NCI-H2171 (cell line): ENCODE results near the gene SOHLH1.

Experiments used
- DNase-seq: peaks from one replicate; lab custom pipeline; 2025; lab: John Stamatoyannopoulos, UW

The SOHLH1 gene

DNA sequence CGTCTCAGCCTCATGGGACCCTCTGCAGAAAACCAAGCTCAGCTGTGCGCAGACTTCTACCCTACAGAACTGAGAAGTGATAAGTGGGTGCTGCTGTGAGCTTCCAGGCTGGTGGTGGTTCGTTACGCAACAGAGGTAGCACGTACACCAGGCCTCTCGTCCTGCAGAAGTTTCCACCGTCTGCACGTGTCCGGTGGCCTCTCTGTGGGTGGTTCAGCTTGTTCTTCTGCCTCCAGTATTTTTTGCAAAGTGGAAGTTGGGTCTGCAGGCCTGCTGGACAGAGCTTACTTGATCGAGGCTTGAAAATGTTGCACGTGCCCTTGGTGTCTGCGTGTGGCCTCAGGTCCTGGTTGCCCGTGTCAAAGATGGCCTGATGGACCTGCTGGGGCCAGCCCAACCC is 30.2 kb upstream of the SOHLH1 start:
- DNase-seq, result no peak

DNA sequence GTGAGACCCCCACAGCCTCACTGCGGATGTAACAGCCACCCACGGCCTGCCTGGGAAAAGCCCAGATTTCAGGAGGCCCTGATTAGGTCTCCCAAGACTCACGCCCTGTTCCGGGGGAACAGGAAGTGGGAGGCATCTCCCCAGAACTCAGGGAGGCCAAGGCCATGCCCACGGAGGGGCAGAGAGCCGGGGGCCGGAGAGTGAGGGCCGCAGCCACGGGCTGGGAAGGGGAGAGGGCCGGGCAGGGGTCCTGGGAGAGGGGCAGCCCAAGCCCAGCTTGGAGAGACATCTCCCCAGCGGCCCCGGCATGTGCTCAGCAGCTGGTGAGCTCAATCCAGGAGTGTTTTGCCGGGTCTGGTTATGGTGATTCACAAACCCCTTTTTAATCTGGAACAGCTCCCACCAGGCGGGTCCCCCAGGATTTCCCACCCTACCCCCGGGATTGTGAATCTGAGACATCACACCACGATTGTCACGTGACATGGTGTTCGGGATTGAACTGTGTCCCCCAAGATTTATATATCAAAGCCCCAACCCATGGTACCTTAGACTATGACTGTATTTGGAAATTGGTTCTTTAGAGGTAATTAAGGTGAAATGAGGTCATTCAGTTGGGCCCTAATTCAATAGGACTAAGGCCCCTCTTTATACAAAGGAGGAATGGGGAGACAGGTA is 29.3 kb upstream of the SOHLH1 start:
- no peak for DNase-seq

DNA sequence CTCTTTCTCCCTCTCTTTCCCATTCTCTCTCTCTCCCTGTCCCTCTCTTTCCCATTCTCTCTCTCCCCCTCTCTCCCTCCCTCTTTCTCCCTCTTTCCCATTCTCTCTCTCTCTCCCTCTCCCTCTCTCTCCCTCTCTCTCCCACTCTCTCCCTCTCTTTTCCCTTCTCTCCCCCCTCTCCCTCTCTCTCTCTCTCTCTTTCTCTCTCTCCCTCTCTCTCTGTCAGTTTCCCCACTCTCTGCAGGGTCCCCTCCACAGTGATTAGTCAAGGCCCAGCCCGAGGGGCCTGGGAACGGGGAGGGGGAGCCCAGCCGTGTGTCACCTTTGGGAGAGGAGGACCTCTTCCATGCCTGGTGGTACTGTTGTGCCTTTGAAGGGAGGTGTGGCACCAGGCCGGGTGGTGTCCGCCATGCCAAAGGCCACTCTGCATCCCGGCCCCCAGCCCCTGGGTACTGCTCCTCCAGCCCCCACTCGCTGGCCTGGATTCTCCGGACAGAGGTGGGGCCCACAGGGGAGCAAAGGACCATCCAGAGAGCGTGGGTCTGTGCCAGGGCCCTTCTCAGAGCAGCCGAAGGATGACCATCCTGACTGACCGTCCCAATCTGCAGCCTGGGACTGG is 28.1 kb upstream of the SOHLH1 start:
- no peak for DNase-seq

DNA sequence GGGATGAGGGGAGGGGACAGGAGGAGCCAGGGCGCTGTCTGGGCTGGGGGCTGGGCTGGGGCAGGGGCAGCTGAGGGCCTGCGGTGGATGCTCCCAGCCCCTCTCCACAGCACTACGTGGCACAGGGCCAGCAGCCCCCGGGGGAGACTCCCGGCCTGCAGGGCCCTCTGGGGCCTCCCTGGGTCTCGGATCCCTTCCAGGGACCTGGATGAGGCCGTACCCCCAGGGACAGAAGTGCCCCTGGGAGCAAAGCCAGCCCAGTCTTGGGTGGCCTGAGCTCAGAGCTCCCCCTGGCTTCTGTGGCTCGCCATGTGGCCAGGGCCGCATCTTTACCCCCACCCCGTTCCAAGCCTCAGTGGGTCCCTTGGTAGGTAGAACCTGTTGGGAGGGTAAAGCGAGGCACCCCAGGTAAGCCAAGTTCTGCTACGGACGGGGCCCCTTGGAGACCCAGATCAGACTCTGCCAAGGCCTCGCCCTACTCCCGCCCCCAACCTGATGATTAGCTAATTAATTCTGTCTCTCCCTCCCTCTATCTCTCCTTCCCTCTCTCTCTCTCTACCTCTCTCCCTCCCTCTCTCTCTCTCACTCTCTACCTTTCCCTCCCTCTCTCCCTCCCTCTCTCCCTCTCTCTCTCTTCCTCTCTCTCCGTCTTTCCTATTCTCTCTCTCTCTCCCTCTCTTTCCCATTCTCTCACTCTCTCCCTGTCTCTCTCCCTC is 27.0 kb upstream of the SOHLH1 start:
- DNase-seq, result no peak

DNA sequence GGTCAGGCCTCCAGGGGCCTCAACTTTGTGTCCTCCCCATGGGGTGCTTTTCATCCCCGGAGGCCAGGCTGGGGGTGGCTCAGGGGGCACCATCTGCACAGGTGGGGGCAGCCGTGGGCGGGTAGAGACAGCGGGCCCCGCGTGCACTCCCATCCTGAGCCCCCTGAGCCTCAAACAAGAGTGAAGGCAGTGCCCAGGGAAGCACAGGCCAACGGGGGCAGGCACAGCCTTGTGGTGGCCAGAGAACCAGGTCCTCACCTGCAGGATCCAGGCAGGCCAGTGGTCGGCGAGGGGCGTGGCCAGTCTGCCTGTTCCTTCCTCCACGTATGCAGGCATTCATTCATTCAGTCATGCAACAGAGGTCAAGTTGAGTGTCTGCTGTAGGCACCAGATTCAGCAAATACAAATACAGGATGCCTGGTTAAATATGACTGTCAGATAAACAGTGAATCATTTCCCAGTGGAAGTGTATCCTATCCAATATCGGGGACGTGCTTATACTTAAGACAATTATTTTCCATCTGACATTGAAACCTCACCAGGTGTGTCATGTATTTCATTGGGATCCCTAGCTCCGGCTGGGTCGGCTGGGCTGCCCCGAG is 25.0 kb upstream of the SOHLH1 start:
- no peak for DNase-seq

DNA sequence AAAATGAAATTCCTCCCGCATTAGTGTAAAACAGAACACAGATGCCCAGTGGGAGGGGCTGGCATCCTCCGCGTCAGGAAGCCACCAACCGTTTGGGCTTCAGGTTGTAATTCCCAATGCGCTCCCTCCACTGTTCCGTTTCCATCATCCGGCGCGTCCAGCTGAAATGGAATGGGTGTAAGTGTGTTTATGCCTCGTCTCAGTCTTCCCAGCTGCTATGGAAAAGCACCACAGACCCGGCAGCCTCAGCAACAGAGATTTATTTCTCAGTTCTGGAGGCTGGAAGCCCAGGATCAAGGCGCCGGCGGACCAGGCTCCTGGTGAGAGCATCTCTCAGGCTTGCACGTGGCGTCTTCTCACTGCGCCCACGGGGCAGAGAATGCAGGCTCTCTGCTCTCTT is 23.1 kb upstream of the SOHLH1 start:
- no peak for DNase-seq

DNA sequence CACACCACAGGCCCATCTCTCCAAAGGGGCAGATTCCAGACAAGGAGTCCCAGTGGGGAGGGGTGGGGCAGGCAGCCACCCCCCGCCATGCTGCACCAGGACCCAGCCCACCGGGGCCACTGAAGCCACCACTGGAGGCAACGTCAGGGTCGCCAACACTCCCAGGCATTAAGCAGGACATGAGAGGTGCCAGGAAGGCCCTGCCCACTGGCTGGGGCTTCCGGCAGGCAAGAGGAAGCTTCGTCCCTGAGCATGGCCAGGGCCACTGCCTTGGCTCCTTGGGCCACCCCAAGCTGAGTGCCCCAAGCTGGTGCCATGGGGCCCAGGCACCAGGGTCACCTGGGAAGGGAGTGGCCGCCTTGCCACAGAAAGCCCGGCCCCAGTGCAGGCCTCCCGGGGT is 20.2 kb upstream of the SOHLH1 start:
- no peak for DNase-seq

DNA sequence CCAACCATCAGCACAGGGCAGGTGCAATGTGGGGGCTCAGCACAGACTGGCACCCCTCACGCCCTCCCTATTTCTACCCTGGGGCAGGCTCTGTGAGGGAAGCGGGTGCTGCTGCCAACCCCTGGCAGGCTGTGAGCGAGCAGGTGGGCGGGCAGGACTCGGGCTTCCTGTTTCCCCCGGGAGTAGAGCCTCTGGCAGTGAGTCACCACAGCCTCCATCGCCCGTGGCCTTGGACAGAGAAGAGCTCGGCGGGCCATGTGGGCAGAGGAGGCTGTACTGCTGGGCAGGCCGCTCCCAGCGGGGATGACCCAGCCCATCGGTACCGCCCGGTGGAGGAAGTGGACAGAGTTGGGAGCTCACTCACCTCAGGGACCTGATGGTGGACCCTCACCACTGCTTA is 19.3 kb upstream of the SOHLH1 start:
- DNase-seq, result peak; percentile 28

DNA sequence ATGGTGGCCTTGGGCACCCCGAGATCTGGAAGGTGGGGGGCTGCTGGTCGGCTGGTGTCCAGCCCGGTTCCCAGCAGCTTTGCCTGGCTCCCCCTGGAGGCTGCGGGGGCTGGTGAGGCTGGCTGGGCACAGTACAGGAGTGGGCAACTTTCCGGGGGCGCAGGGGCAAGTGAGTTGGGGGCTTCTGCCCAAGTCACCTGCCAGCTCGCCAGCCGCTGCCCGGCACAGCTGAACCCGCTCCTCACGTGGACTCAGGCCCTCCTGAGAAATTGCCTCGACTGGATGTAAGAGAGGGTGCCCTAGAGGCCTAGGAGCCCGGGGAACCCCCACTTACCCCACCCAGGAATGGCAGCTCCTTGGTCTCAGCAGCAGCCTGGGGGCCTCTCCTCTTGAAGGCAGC is 18.1 kb upstream of the SOHLH1 start:
- no peak for DNase-seq

DNA sequence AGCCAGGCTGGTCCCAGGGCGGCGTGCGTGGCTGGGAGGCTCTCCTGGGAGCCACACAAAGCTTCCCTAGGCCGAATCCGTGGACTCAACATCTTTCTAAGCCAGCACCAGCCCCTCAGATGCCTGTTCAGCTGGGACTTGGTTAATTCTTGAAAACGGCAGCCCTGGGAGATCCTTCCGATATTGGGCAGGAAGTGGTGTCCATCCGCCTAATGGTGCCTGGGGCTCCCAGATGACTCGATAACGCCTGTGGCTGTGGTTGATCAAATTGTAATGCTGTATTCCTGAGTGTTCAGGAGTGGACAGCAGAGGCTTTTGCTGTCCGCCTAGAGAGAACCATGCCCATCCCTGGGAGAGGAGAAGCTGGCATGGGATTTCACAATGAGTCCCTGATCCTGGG is 16.8 kb upstream of the SOHLH1 start:
- DNase-seq, result no peak

DNA sequence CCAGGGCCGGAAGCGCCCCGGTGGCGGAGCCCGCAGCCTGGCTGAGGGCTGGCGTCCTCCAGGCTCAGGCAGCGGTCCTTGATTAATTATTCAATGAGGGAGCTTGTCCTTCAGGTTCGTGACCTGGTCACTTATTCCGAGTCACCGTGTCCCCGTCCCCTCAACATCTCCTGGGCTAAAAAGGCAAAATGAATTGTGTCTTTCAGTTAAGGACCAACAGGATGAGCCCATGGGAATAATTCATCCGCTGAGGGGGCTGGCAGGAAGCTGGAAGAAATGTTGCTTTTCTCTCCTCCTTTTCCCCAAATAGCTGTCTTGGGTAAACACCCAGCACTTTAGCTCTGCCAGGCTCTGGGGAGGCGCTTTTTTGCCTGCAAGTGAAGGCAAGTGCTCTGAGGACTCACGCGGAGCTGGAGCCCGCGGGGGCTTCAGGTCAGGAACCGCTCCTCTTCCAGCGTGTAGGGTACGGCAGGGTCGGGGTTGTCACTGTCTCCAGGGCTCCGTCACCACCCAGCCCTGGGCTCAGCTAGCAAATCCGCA is 15.8 kb upstream of the SOHLH1 start:
- no peak for DNase-seq

DNA sequence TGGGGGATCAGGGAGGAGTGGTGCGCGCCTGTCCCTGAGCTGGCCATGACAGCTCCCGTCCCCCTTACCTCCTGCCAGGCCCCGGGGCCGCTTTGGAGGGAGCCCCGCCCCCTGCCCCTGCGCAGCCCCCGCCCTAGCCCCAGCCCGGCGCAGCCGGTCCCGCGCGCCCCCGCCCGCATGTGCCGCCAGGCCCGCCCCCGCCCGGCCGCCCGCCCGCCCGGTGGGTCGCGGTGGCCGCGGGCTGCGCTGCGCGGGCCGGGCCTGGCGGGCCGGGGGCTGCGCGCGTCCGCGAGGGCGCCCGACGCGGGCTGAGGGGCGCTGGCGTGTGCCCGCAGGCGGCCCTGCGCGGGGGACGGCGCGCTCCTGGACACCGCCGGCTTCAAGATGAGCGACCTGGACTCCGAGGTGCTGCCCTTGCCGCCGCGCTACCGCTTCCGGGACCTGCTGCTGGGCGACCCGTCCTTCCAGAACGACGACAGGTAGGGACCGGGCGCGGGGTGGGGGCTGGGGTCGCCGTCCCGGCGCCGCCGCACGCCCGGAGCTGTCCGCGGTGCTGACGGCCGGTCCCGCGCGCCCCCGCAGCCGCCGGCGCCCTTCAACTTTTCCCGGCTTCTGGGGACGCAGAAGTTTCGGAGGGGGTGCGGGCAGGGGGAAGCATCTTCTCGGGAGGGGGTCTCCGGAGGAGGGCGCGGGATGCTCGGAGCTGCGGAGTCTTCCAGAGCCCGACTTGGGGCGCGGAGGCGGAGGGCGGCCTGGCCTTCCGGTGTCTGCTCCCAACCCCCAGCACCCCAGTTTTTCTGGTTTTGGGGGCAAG is 15.2 kb upstream of the SOHLH1 start:
- DNase-seq, result no peak

DNA sequence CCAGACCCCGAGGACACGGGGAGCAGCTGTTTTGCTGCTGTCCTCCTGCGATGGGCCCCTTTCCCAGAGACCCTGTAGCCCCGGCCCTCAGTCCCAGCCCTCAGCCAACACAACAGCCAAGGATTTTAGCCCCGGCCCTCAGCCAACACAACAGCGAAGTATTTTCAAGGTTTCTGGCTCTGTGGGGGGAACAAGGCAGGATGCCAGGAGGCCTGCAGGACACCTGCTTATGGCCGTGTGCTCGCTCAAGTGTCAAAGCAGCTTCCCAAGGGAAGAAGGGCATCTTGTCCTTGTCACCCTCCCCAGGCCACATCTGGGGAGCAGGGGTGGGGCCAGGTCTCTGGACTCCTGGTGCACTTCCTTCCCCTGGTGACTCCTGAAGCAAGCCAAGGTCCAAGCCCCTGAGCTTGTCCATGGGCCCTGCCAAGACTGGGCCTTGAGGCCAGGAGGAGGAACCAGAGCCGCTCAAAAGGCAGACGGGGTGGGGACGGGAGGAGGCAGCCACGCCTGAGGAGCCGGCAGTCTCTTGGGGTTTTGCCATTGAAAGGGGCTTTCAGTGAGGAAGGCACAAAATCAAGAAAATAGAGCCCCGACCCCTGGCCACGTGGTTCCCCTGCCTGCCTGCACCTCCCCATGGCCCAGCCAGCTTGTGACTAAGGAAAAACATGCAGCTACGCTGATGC is 13.5 kb upstream of the SOHLH1 start:
- peak; percentile 31 for DNase-seq

DNA sequence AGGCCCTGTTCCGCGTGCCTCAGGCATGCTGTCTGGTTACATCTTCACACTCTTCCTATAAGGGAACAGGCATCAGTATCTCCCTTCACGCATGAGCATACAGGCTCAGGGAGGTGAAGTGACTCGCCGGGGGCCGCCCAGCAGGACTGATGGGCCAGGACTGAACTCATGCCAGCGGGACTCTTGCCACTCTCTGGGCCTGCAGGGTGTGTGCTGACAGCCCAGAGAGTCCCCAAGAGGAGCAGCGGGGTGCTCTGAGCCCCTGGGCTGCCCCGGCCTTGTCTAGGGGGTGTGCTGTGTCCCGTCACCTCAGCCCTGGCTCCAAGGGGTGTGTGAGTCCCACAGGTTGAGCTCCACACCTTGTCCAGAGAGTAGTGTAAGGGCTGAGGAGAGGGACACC is 12.6 kb upstream of the SOHLH1 start:
- DNase-seq, result no peak

DNA sequence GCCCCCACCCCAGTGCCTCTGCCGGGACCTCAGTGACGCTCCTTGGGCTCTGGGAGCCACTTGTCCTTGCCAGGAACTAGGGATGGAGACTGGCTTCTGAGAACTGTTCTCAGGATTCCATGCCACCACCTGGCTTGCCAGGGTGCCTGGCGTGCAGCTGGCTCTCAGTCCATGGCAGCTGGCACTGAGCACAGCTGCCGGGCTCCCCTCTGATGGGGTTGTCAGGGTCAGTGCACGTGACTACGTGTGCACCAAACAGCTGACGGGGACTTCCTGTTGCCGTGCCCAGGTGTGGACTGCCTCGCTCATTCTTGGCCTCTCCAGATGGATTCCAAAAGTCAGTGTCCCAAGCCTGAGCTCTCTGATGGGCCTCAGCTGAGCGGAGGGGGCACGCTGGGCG is 12.1 kb upstream of the SOHLH1 start:
- no peak for DNase-seq

DNA sequence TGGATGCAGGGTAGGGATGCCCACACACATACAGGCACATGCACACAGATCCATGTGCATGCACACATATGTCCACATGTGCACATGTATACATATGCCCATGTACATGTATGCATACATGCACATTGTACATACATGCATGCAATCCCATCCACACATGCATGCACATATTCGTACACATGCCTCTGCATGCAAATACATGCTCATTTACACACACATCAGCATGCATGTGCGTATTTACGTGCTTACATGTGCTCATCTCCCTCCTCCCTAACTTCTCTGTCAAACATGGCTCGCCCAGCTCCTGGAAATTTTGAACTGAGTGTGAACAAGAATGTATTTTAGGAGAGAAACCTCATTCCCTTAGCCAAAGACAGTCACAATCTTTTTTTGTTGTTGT is 8.9 kb upstream of the SOHLH1 start:
- DNase-seq, result no peak

DNA sequence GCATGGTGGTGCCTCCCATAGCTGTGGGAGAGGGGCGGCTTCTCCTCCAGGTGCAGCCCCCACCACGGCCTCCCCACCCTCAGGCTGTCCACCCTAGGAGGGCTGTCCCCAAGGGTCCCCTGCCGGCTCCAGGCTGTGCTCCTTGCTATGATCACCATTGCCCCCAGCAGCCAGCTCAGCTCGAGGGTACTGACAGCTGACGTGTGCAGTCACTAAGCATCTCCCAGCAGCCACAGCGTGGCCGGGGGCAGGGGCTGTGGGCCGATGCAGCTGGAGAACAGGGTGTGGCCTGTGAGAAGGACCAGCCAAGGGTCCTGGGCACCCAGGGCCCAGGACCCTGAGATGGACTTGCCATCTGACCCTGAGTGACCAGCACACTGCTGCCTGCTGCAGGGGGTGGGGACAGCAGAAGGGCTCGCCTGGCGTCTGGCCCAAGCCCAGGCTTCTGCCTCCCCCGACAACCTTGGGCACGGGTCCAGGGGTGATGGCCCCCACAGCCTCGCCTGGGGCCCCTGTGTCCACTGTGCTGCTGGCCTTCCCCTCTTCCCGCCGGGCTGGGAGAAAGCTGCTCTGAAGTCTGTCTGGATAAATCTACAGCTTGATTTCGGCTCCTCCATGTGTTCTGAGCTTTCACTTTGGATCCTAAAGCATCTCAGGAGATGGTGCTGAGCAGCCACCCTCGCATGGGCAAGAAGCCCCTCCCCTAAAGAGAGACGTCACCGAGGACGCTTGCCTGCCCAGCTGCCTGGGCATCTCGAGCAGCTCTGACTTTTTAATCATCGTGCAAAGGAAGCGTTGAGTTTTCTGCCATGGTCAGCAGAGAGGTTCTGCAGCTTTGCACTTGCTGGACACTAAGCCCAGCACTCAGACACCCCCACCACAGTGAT is 8.2 kb upstream of the SOHLH1 start:
- no peak for DNase-seq

DNA sequence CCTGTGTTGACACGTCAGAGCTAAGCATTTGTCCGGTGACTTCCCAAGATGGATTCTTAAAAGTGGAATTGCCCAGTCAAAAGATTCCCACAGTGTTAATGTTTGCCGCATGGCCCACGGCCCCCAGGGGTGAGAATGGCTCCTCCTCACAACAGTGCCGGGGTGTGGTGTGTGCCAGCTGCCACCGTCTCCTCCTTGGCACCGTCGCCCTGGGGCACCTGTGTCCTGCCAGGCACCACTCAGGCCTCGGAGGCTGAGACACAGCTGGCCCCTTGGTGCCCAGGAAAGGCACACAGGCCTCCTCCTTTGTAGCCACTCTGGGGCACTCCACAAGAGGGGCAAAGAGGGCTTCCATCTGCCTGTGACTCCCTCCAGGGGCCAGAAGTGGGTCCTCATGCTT is 7.0 kb upstream of the SOHLH1 start:
- DNase-seq, result no peak

DNA sequence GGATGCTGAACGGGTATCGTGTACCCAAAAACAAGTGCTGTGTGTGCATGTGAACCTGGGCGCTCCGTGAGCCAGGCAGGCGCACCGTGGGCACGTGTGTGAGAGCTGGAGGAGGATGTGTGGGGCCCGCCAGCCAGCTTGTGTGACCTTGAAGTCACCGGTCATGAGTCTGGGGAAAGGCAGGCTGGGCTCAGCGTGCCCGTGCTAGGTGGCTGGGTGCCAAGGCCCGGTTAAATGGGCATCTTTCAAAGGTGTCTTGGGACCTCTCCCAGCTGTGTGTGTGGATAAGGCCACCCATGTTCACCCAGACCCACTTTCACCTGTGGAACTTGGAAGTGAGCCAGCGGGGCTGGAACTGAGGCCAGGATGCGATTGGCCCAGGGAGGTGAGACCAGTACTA is 6.1 kb upstream of the SOHLH1 start:
- no peak for DNase-seq

DNA sequence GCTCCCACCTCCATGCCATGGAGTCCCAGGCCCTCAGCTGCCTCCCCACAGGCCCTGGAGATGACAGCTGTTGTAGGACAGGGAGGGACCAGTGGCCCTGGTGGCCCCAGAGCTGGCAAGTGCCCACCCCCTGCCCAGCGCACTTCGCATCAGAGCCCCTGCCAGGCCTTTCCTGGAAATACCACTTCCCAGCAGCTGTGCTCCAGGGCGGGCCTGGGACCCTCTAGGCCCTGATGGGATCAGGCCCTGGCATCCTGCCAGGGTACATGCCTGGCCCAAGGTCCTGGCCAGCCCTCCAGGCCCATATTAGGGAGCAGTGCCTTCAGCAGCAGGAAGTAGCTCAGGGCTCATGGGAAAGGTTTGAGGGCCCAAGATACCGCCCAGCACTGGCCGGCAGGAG is 5.2 kb upstream of the SOHLH1 start:
- DNase-seq, result no peak
